Stimulated activated CD4-positive, alpha-beta T cell treated with anti-CD3 and anti-CD28 coated beads, Interleukin-15, amount 100 ng/mL, for 48 hours (primary cell): ENCODE measurements around the gene KRI1.
A peak's percentile ranks its signal among the peaks of the same experiment; 100 is the strongest.

Experiments used
- DNase-seq, 2 donors: peaks; one replicate each; pipeline ENCODE4 v3.0.0-alpha.2; 2020; ENCODE audit warnings: low read depth in 2 of 2

KRI1 gene

DNA sequence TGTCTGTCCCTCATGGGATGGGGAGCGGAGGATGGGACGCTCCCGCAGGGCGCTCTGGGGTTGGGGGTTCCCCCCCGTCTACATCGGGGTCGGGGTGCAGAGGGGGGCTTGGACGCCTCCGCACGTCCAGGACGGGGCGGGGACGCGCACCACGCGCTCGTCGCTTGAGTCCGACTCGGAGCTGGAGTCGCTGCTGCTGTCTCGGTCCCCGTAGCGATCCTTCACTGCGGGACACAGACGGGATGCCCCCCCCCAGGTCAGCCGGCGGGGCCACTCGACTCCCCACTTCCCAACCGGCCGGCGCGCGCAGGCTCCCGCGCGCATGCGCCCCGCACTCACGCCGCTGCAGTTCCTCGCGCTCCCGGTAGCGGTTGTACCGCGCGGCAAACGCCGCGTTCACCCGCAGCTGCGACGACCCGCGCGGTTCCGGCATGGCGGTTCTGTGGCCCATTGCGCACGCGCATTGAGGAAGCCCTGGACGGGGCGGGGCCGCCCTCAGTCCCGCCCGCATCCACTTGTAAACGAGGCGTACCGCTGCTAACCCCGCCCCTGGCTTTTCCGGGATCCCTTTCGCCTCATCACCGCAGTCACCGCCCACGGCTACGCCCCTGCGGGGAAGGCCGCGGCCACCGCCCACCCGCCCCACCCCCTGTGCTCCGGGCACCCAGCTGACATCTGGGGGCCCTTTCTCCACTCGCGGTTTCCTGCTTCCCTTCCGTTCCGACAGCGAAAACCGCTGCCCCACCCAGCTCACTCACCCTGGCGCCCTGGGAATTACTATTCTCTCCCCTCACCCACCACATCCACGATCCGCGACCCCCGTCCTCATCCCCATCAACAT lies at the start of gene KRI1:
KRI1 (minus strand) TSS at position 444 of the 841 bp plus-strand sequence; CDS start at position 433, 11 bp downstream.
- DNase-seq, result peak; percentile 97 to 99

DNA sequence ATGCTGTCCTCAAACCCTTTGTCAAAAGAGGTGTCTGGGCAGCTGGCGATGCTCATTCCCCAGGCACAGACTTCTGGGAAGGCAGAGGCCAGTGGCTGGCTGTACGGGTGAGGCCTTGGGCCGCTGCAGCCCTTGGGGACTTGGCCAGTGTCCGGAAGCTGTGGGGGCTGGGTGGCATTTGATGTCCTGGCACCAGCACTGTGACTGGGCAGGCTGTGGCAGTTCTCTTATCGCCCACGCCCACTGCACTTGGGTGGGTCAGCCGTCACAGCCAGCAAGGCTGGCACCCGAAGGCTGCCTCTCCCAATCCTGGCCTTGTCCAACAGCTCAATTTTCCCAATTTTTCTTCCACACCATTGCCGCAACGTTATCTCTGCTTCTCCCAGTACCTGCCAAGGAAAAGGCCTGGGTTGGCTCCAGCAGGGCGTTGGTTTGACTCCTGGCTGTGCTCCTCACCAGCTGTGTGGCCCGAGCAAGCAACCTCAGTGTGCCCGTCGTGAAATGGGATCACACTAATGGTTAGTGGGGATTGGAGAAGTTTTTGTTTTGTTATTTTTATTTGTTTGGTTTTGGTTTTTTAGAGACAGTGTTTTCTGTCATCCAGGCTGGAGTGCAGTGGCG lies 46.8 kb upstream of the KRI1 start:
- no peak for DNase-seq

DNA sequence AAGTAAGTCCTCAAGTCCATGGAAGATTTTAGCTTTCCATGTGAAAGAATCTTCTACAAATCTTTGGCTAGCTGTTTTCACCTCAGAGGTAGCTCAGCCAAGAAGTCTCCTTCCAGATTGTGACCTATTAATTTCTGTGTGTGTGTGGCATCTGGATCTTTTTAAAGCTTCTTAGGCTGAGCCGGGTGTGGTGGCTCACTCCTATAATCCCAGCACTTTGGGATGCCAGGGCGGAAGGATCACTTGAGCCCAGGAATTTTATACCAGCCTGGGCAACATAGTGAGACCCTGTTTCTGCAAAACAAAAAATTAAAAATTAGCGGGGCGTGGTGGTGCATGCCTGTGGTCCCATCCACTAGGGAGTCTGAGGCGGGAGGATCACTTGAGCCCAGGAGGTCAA lies 46.1 kb upstream of the KRI1 start:
- no peak for DNase-seq

DNA sequence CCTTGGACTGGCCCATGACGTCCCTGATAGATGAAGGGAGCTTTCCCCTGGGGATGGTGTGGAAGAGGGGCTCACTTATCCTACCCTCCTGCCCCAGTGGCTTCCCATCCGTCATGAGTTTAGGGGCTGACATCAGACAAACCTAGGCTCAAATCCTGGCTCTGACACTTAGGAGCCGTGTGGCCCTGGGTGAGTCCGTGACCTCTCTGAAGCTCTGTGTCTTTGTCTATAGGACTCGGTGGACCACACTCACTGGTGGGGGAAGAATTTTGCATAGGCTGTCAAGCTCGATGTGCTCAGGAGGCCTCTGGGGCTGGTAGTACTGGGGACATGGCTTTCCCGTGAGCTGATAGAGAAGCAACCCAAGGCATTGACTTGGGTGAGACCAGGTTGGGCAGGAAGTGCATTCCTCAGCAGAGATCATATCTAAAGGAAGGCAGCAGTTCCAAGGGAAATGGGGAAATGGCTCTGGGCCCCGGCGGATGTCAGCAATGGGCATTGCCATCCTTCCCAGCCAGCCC lies 38.7 kb upstream of the KRI1 start:
- DNase-seq, result no peak

DNA sequence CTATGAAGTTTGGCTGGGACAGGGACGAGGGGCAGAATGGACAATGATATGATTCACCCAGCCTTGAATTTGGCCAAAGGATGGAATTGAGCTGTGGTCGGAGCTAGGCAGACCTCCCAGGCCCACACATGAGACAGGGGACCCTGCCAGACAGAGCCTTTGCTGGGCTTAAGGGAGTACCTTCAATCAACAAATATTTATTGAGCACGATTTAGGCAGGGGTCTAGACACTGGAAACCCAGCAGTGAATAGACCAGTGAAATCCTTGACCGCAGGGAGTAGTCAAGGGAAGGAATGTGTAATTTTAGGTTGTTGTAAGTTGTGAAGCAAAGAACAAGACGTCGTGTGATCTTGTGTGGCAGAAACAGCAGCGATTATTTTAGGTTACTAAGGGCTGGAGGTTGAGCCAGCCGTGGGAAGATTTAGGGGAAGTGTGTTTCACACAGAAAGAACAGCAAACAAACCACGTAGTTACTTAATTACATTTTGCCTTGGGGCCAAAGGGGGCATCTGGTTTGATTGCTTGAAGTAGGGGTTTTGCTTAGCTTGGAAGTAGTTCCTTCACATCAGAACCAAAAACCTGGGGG lies 38.2 kb upstream of the KRI1 start:
- no peak for DNase-seq

DNA sequence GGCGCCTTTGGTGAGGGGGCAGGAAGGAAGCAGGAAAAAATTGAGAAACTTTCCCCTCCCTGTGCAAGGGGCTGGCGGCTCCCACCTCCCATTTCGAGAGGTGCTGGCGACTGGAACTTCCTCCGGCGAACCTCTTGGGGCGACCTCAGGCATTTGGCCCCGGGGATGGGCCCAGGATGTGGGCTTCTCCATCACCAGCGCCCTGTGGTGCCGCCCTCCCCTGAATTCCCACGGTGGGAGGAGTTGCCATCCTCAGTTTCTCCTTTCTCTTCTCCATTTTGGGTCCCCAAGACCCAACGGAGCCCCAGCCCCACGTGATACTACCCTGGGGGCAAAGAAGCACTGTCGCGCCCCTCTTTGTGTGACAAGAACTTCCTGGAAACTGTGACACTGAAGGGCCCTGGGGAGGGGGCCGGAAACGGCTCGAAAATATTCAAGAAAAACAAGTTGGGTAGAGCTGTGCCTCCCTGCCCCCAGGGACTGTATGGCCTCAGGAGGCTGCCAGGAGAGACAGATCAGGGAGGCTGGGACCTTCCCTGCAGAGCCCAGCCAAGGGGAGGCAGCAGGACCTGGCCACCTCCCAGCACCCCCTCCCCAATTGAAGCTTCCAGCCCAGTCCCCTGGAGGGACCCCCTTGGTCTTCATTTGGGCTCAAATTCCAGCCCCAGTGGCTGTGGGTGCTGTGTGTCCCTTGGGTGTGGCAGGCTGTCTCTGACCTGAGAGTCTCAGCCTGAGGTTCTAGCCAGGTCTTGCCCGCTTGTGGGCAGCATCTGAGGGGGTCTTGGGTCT lies 37.5 kb upstream of the KRI1 start:
- DNase-seq, result peak; percentile 59 to 68

DNA sequence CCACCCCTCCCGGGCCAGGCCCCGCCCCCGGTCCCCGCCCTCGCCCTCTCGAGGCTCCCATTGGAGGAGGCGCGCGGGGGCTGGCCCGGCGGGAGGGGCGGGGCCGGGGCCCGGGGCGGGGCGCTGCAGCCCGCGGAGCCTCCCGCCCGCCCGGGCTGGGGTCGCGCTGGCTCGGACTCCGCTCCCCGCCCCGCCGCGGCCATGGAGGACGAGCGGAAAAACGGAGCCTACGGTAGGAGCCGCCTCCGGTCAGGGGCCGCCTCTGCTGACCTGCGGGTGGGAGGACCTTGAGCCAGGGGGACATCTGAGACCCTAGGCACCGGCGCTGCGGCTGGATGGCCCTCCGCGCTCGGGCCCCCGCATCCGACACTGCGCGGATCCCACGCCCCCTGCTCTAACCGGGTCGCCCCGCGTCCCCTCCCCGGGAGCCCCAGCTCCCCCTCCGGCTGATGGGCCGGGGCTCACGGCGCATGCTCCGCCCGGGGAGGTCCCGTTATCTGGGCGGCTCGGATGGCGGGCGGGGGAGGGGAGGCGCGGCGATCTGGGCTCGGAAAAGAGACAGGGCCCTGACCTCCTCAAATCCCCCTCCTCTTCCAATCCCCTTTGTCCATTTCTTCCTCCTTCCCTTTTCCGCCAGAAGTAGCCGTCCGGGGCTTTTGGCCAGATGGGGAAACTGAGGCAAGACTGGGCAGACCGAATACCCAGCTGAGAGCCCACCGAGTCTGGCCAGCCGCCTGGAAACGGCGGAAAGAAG lies 36.7 kb upstream of the KRI1 start:
- DNase-seq, result peak; percentile 76 to 89

DNA sequence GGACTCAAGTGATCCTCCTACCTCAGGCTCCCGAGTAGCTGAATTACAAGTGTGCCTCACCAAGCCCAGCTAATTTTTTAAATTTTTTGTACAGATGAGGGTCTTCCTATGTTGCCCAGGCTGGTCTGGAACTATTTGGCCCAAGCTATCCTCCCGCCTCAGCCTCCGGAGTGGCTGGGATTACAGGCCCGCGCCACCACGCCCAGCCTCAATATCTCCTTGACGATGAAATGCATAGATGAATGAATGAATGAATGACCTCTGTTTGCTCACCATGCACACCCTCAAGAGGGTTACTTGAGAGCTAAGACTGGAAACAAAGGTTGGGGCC lies 36.2 kb upstream of the KRI1 start:
- DNase-seq, result no peak

DNA sequence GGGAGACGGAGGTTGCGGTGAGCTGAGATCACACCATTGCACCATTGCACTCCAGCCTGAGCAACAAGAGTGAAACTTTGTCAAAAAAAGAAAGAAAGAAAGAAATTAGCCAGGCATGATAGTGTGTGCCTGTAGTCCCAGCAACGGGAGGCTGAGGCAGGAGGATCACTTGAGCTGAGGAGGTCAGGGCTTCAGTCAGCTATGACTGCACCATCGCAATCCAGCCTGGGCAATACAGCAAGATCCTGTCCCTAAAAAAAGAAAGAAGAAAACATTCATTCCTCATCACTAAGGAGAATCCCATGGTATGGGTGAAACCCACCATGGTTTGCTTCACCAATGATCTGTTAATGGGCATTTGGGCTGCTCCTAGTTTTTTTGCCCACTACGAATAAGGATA lies 34.3 kb upstream of the KRI1 start:
- DNase-seq, result no peak

DNA sequence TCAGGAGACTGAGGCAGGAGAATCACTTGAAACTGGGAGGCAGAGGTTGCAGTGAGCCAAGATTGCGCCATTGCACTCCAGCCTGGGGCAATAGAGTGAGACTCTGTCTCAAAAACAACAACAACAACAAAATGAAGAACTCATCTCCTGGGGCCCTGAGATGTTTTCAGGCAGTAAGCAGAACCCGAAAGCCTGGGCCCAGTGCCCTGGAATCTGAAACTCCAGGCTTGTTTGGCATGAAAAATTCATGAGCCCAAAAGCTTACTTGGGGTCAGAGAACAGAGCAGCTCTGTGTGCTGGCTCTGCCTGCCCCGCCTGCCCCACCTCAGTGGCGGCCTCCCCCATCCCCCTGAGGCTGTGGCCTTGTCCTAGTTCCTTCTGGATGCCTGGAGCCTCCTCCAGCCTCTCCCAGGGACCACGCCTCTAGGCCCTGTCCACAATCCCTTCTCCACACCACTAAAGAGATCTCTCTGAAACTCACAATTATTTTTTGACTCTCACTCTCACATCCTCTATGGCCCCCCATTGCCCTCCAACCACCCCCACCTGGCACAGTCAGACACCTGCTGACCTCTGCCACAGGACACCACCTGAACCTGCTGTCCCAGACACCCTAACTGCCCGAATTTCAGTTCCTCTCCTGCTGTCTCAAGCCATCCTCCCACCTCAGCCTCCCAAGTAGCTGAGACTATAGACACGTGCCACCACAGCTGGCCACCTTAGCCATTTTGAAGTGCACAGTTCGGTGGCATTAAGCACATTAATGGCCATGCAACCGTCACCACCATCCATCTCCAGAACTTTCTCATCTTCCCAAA lies 28.2 kb upstream of the KRI1 start:
- no peak for DNase-seq

DNA sequence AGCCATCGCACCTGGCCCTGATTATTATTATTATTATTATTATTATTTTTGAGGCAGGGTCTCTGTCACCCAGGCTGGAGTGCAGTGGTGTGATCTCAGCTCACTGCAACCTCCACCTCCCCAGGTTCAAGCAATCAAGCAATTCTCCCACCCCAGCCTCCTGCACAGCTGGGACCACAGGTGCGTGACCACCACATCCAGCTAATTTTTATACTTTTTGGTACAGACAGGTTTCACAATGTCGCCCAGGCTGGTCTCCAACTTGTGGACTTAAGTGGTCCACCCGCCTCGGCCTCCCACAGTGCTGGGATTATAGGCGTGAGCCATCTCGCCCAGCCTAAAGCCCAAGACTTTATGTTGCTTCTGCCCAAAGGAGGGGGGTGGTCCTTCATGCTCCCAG lies 27.3 kb upstream of the KRI1 start:
- DNase-seq, result no peak

DNA sequence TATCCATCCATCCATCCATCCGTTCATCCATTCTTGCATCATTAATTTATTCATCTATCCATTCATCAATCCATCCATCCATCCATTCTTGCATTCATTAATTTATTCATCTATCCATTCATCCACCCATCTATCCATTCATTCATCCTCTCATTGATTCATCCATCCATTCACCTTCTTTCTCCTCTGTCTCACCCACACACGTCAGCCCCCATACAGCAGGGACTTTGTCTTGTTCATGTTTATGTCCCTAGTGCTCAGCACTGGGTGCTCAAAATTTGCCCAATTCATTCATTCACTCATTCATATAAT lies 22.0 kb upstream of the KRI1 start:
- DNase-seq, result no peak

DNA sequence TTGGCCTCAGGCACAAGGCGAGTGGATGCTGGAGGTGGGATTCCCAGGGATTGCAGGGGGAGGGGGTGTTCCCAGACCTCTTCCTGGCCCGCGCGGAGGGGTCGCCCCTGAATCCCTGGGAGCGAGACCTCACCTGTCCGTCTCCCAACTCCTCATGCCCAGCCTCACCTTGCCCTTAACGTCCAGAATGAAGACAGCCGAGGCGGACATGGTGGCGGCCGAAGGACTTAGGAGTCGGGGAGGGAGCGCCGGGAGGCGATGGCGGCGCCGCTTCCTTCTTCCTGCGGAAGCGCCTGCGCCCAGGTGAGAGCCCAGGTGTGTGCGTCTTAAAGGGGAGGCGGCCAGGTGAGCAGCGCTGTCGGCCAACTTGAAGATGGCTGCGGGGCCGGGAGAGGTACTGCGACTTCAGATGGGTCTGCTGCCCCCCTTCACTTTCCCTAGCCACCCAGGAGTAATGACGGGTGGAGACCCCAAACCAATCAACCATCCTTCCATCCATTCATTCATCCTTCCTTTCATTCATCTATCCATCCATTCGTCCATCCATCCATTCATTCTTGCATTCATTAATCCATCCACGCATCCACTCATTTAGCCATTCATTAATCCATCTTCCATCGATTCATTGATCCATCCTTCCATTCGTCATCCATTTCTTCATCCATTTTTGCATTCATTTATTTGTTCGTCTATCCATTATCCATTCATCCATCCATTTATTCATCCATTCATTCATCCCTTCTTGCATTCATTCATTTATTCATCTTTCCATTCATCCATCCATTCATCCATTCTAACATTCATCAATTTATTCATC lies 21.4 kb upstream of the KRI1 start, which contains the start of gene AP1M2:
AP1M2 (minus strand) TSS at position 291 of the 817 bp plus-strand sequence; CDS start at position 210, 81 bp downstream.
- no peak for DNase-seq

DNA sequence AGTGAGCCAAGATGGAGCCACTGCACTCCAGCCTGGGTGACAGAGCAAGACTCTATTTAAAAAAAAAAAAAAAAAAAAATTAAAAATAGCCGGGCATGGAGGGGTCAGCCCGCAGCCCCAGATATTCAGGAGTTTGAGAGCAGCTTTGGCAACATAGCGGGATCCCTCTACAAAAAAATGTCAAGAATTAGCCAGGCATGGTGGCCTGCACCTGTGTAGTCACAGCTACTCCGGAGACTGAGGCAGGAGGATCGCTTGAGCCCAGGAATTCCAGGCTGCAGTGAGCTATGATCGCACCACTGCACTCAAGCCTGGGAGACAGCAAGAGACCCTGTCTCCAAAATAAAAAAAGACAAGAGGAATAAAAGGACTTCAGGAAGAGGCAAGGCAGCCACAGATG lies 20.6 kb upstream of the KRI1 start:
- DNase-seq, result no peak

DNA sequence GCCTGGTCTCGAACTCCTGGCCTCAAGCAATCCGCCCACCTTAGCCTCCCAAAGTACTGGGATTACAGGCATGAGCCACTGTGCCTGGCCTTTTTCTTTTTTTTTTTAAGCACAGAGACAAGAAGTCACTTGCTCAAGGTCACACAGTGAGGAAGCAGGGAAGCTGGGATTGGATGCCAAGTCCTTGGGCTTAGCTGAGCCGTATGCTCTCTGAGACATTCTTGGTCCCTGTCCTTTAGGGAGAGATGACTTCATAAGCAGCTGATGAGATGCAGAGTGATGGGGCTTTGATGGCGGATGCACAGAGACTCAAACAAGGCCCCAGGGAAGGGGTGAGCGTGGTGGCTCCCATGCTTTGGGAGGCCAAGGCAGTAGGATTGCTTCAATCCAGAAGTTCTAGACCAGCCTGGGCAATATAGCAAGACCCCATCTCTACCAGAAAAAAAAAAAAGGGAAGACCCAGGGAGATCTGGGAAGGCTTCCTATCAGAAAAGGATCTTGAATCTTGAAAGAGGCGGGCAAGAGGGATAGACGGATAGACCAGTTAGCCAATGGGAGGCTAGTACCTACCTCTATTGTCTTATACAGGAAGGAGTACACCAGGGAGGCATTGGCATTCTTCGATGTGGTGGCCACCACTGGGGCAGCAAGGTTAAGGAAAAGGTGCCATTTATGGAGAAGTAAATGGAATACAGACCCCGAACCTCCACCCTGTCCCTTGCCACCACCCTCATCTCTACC lies 17.4 kb upstream of the KRI1 start:
- no peak for DNase-seq

DNA sequence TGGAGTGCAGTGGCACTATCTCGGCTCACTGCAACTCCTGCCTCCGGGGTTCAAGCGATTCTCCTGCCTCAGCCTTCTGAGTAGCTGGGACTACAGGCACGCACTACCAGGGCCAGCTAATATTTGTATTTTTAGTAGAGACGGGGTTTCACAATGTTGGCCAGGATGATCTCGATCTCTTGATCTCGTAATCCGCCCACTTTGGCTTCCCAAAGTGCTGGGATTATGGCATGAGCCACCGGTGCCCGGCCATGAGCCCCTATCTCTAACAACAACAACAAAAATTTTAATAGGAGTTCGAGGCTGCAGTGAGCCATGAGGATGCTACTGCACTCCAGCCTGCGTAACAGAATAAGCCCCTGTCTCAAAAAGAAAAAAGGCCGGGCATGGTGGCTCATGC lies 16.3 kb upstream of the KRI1 start:
- no peak for DNase-seq

DNA sequence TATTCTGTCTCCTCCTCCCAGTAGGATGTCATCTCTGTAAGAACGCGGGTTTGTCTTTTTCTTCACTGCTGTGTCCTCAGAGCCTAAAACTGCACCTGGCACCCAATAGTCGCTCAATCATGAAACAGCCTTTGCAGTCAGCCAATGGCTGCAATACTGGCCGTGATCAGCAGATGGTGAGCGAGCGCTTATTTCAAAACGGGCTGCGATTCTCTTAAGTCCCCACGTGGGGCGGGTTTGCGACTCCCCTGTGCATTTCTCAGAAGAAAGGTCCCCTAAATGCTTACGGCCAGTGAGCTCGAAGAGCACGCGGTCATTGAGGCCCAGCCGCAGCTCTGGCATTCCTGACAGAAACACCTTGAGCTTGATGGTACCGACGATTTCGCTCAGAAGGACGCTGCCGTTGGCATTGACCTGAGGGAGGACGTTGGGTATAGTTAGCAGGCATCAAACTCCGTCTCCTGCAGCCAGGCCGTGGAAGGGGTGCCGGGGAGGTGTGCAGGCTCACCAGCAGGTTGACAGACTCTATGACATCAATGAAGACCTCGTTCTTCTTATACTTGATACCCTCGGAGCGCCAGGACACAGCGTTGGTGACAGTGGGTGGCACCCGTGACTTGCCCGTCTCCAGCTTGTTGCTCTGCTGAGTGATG lies 15.3 kb upstream of the KRI1 start:
- peak; percentile 82 to 88 for DNase-seq

DNA sequence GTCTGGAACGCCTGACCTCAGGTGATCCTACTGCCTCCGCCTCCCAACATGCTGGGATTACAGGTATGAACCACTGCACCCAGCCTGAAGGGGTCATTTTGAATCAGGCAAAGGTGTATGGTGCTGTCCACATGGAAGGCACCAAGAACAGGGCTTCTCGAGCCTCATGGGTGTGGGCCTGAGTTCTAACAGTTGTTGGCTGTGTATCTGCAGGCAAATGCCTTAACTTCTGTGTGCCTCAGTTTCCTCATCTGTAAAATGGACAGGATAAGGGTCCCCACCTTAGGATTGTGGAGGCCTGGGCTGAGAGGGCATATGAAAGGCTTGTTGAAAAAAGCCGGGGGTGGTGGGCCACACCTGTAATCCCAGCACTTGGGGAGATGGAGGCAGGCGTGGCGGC lies 12.1 kb upstream of the KRI1 start:
- DNase-seq, result no peak
